Colon (tissue), 2 donors: ENCODE results near the gene MT1M.
"Not testable (repeated sequence)": the region's sequence is repeated elsewhere in the genome, so short reads cannot be mapped to it uniquely, and the experiment has no call there.

Experiments
- FAIRE-seq: peaks from 2 replicates; lab custom pipeline; 2012; peaks lifted over from hg19 to GRCh38; lab: Jason Lieb, UNC
- donor health status: control.
- donor health status: control.

MT1M gene

DNA sequence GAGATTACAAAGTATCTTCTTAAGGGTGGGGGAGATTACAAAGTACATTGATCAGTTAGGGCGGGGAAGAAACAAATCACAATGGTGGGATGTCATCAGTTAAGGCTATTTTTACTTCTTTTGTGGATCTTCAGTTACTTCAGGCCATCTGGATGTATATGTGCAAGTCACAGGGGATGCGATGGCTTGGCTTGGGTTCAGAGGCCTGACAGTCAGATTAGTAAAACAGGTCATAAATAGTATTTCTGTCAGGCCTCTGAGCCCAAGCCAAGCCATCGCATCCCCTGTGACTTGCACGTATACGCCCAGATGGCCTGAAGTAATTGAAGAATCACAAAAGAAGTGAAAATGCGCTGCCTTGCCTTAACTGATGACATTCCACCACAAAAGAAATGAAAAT is 42.1 kb downstream of the MT1M start:
- FAIRE-seq: not testable (repeated sequence)

DNA sequence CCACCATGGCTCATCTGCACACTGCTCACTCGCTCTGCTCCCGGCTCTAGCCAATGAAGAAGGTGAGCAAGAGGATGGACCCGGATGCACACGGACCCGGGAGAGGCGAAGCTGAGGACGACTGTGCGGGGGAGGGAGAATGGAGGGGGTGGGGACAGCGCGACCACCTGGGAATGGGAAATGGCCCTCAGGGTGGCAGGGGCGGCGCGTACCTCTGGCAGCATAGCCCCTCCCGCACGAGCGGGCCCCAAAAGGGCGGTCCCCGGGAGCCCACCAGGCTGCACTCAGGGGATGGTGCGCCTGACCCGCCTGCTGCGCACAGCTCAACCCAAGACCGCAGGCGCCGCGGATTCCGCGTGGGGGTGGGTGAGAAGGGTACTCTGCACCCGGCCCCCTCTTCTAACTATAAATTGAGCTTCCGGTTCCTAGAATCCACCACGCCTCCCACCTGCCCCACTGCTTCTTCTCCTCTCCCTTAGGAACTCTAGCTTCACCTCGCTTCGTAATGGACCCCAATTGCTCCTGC is 43.3 kb downstream of the MT1M start:
- no peak for FAIRE-seq

DNA sequence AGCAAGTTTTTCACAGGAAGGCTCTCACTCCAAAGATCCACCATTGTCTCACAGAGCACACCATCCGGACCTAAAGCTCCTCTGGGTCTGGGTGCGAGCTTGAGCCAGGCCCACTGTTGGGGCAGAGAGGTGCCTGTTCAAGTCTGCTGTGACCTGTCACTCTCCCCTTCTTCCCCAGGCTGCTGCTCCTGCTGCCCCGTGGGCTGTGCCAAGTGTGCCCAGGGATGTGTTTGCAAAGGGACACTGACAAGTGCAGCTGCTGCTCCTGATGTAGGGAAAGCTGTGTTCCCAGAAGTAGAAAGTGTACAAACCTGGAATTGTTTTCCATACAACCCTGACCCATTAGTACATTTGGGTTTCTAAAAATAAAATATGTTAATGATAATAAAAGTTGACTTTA is 45.0 kb downstream of the MT1M start:
- no peak for FAIRE-seq

DNA sequence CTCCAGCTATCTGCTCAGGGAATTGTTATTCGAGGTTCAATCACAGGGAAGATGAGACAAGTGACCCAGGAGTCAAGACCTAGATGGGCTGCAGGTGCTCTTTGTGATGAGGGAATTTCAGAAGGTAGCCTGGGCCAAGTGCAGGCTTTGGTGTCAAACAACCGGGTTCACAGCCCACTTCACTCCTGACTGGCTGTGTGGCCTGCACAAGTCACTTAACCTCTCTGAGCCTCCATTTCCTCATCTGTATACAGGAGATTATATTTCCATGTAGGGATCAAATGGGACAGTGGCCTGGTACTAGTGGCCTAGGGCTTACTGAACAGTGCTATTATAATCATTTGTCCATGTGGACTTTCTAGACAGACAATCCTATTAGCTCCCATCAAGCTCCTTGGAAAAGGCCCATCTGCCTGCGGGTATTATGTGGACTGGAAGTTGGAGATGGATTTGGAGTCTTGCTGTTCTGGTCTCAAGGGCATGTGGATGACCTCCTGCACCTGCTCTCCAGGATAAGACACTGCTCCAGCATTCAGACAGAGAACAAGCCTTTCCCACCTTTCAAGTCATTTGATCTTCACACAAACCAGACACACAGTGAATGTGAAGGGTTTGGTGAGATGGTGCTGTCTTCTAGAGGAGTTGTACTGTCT is 46.7 kb downstream of the MT1M start:
- no peak for FAIRE-seq

DNA sequence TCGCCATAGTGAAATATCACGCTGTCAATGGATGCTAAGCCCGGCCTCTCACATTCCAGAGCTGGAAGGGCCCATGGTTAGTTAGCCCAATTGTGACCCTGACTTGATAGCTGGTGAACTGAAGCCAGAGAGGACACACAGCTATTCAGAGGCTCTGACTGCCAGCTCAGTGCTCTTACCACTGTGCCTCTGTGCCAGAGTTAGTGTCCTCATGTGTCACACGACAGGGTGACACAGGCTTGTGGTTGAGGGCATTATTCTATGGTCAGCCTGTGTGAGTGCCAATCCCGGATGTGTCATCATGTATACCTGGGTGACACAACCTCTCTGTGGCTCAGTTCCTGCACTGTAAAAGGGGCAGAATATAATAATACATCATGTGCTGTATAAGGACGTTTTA is 47.4 kb downstream of the MT1M start:
- no peak for FAIRE-seq

DNA sequence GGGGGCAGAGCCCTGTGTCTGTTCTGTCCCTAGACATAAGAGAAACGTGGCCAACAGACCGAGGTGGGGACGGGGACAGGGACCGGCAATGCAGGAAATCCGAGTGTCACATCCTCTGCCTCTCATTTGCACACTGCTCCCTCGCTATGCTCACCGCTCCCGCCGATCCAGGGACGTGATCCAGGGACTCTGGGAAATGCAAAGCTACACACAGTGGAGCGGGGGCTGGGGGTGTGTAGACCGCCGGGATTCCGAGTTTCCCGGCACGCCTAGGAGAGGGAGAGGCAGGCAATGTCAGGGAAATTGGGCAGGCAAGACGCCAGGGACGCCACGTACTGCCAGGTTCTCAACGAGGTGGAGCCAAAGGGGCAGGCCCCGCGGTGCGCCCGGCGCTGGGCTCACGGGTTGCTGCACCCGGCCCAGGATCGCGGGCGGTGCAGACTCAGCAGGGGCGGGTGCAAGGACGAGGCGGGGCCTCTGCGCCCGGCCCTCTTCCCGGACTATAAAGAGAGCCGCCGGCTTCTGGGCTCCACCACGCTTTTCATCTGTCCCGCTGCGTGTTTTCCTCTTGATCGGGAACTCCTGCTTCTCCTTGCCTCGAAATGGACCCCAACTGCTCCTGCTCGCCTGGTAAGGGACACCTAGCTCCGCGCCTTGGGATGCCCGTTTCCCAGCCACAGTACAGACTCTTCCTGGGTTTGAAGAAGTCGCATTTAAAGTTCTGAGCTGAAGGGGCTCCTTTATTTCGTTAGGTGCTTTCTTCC is 49.7 kb downstream of the MT1M start, which contains the start of gene MT1X:
TSS of gene MT1X (plus strand) at position 532 of the 764 bp plus-strand sequence. CDS start at position 603, 71 bp downstream.
- no peak for FAIRE-seq

DNA sequence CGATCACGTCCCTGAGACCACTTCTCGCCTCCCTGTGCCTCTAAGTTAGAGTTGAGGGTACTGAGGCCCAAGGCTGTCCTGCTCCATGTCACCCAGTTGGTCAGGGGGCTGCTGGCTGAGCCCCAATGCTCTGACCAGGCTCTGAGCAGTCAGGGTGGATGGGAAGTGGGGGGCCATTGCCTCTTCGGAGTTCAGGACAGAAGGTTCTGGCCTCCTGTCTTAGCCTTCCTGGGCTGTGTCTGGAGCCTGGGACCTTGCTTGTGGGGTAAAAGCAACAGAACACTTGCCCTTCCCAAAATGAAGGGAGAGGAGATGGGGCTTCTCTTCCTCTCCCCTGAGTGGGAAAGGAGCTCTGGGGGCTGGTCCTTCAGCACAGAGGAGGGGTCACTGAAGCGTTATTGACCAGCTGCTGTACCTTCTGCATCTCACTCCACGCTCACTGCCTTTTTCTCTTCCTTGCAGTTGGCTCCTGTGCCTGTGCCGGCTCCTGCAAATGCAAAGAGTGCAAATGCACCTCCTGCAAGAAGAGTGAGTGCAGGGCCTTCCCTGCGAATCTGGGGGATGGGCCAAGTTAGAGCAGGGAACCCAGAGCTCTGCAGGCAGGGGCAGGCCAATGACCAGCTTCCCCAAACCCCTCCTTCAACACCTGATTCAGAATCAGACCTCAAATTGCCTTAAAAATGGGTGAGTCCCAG is 50.4 kb downstream of the MT1M start:
- no peak for FAIRE-seq
